ENCODE data around the gene MEGF11.

Gene MEGF11

GRCh38 chr15:65957451-65957850, 296.1 kb downstream of the MEGF11 start:
- TF ChIP-seq ZNF274 (IDR thresholded peaks at IDR 0.05; ENCODE audit: low read depth, low read length) = no peak

GRCh38 chr15:65956899-65957298, 296.7 kb downstream of the MEGF11 start:
- TF ChIP-seq ZNF274 (IDR thresholded peaks at IDR 0.05; ENCODE audit: low read depth, low read length) = no peak
- no peak overlapping the region for H3K4me3 ChIP-seq (ENCODE audit: low read length)

More at GRCh38 chr15:65957451-65957850, 296.1 kb downstream of the MEGF11 start:
- H3K4me3 ChIP-seq (ENCODE audit: low read length) = no peak overlapping the region

GRCh38 chr15:65956307-65956706, 297.2 kb downstream of the MEGF11 start:
- no peak overlapping the region for H3K4me3 ChIP-seq (ENCODE audit: low read length)
- no peak for TF ChIP-seq ZNF274 (IDR thresholded peaks at IDR 0.05; ENCODE audit: low read depth, low read length)

GRCh38 chr15:65954289-65954741, 299.2 kb downstream of the MEGF11 start:
- no peak overlapping the region for H3K4me3 ChIP-seq (ENCODE audit: low read length)
- no peak for TF ChIP-seq ZNF274 (IDR thresholded peaks at IDR 0.05; ENCODE audit: low read depth, low read length)

- H3K4me3 ChIP-seq (ENCODE audit: low read length) = no peak overlapping the region
- TF ChIP-seq ZNF274 (IDR thresholded peaks at IDR 0.05; ENCODE audit: low read depth, low read length) = no peak
These were observed 299.9 kb downstream of the MEGF11 start for GRCh38 chr15:65953622-65954021.

- H3K4me3 ChIP-seq (ENCODE audit: low read length) = no peak overlapping the region
- TF ChIP-seq ZNF274 (IDR thresholded peaks at IDR 0.05; ENCODE audit: low read depth, low read length) = no peak
These were observed 301.0 kb downstream of the MEGF11 start for GRCh38 chr15:65952391-65953053.

GRCh38 chr15:65951007-65951406, 302.5 kb downstream of the MEGF11 start:
- no peak for TF ChIP-seq ZNF274 (IDR thresholded peaks at IDR 0.05; ENCODE audit: low read depth, low read length)
- no peak overlapping the region for H3K4me3 ChIP-seq (ENCODE audit: low read length)

GRCh38 chr15:65949491-65949890, 304.1 kb downstream of the MEGF11 start:
- no peak for TF ChIP-seq ZNF274 (IDR thresholded peaks at IDR 0.05; ENCODE audit: low read depth, low read length)
- H3K4me3 ChIP-seq (ENCODE audit: low read length) = no peak overlapping the region

GRCh38 chr15:65949011-65949410, 304.5 kb downstream of the MEGF11 start:
- no peak overlapping the region for H3K4me3 ChIP-seq (ENCODE audit: low read length)
- no peak for TF ChIP-seq ZNF274 (IDR thresholded peaks at IDR 0.05; ENCODE audit: low read depth, low read length)

- no peak for TF ChIP-seq ZNF274 (IDR thresholded peaks at IDR 0.05; ENCODE audit: low read depth, low read length)
- no peak overlapping the region for H3K4me3 ChIP-seq (ENCODE audit: low read length)
These were observed 305.2 kb downstream of the MEGF11 start for GRCh38 chr15:65948383-65948782.

- no peak for TF ChIP-seq ZNF274 (IDR thresholded peaks at IDR 0.05; ENCODE audit: low read depth, low read length)
- no peak overlapping the region for H3K4me3 ChIP-seq (ENCODE audit: low read length)
These were observed 306.5 kb downstream of the MEGF11 start for GRCh38 chr15:65947041-65947440.

- TF ChIP-seq ZNF274 (IDR thresholded peaks at IDR 0.05; ENCODE audit: low read depth, low read length) = no peak
- no peak overlapping the region for H3K4me3 ChIP-seq (ENCODE audit: low read length)
These were observed 307.9 kb downstream of the MEGF11 start for GRCh38 chr15:65945616-65946015.

GRCh38 chr15:65944404-65944803, 309.1 kb downstream of the MEGF11 start:
- no peak for TF ChIP-seq ZNF274 (IDR thresholded peaks at IDR 0.05; ENCODE audit: low read depth, low read length)
- H3K4me3 ChIP-seq (ENCODE audit: low read length) = no peak overlapping the region

- no peak overlapping the region for H3K4me3 ChIP-seq (ENCODE audit: low read length)
- no peak for TF ChIP-seq ZNF274 (IDR thresholded peaks at IDR 0.05; ENCODE audit: low read depth, low read length)
These were observed 311.1 kb downstream of the MEGF11 start for GRCh38 chr15:65942436-65942835.

GRCh38 chr15:65940618-65940909, 313.0 kb downstream of the MEGF11 start:
- TF ChIP-seq ZNF274 (IDR thresholded peaks at IDR 0.05; ENCODE audit: low read depth, low read length) = no peak
- H3K4me3 ChIP-seq (ENCODE audit: low read length) = no peak overlapping the region

All from GM08714 (cell line).